GM11168 (cell line): ENCODE measurements around the gene RNF6.

Experiments
- in situ Hi-C: fragments of 300-500 bp; cut with MboI; formaldehyde crosslinking; loops from one replicate; pipeline ENCODE4 v1.12.0; 2022; ENCODE audit warnings: low sequenced_read_pairs; ENCODE audit not compliant: unreplicated experiment

Gene RNF6

DNA sequence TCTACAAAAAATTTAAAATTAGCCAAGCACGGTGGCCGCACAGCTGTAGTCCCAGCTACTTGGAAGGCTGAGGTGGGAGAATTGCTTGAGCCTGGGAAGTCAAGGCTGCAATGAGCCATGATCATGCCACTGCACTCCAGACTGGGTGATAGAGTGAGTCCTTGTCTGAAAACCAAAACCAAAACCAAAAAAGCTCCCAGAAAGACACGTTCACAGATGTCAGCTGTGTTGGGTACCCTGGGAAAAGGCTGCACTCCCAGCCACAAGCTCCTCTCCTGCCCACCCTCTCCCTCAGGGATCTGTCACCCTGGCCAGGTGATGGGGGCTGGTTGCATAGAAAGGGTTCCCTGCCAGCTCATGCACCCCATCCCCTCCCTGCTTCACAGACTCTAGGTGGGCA, 53.3 kb downstream of the RNF6 start:
- in situ Hi-C loops, result no loop called here

DNA sequence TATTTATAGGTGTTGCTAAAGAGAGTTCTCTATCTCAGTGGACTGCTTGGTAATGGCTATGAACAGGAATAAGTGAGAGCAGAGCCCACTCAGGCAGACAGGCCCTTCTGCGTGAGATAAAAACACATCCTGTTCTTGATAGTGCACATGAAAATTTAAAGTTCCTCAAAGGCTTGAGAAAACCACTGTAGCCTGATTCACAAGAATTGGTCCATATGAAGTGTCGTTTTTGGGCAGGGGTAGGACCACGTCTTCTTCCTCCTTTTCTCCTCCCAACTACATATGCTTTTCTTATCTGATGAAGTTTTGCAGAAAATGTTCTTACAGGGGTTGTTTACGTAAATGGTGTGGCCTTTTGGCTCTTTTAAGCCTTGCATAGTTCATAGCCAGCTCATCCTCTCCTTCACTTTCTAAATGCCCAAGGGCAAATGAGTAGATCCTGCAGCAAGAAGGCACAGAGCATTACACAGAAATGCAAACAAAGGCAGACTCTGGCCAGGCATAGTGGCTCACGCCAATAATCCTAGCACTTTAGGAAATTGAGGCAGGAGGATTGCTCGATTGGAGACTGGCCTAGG, 53.8 kb downstream of the RNF6 start:
- in situ Hi-C loops, result no loop called here

DNA sequence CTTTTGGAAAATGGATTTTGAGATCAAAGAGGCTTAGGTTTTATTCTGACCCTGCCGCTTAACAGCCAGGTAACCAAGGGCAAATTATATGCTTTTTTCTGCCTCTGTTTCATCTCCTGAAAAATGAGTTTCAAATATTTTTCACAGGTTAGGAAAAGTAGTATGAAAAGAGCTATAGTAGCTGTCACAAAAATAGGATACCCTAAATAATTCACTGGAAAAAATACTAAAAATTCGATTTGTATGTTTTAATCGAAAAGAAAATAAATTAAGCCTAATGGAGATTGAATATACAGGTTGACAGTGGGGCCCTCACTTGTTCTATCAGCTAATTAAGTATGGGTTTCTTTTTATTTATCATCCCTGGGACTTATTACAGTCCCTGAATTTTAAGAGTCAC, 58.3 kb downstream of the RNF6 start:
- in situ Hi-C loops, result no loop called here
